ENCODE results near the gene FRAS1. TPM values are rescaled to one million over a fixed set of nuclear protein-coding genes. Genes with fewer than 3 reads are reported as not detected.

FRAS1 gene
- polyA plus RNA-seq, 2 of the 4 experiments (the other 2 are of a cell fraction), result 2.3 to 5.8 TPM

- ATAC-seq (no peak), DNase-seq (ENCODE audit: low read depth in 1 of 2, low spot score in 1 of 2) (no peak), FAIRE-seq (no peak)
- CTCF ChIA-PET, result interaction anchor here (1.9 kb wide), 1 partner anchor 9 kb away, joined by 4 read pairs; no protein-coding TSS in a partner anchor
- Histone ChIP-seq H3K4me3 (no peak overlapping the region), H3K9me3 (no peaks in the 10 kb centered on the region), H3K4me2 (no peak overlapping the region), H3K27ac (no peak overlapping the region), H3K4me1 (peaks cover 16% of the 10 kb centered on the region; the same call in 2 of the 3 replicates)
- POLR2A ChIA-PET, result no interaction called here
- 57% methylated on average over 3 of the region's 3 CpGs for WGBS (ENCODE audit: missing lambda C conversion rate)
- no peak for TF ChIP-seq HMGXB4 (CRISPR knock-in tag; IDR thresholded peaks at IDR 0.05; ENCODE audit: borderline replicate concordance)
- TF ChIP-seq ESRRA (IDR thresholded peaks at IDR 0.05; ENCODE audit: borderline replicate concordance, low read length), result no peak
- TF ChIP-seq MAZ (IDR thresholded peaks at IDR 0.05; ENCODE audit: borderline replicate concordance, low read depth, low read length), result no peak
These were observed 95.7 kb downstream of the FRAS1 start for GRCh38 chr4:78152795-78153194.

GRCh38 chr4:78154972-78155590 is 98.0 kb downstream of the FRAS1 start:
- ATAC-seq, result no peak
- no peak for DNase-seq (ENCODE audit: low read depth in 1 of 2, low spot score in 1 of 2)
- POLR2A ChIA-PET, result no interaction called here
- CTCF ChIA-PET, result interaction anchor here (1.1 kb wide), 1 partner anchor 8 kb away, joined by 3 read pairs; no protein-coding TSS in a partner anchor
- Histone ChIP-seq H3K4me2 (no peak overlapping the region), H3K4me1 (peaks cover 10% of the 10 kb centered on the region; the same call in 1 of the 3 replicates), H3K4me3 (no peak overlapping the region), H3K9me3 (no peaks in the 10 kb centered on the region), H3K27ac (no peak overlapping the region)
- TF ChIP-seq REST (IDR thresholded peaks at IDR 0.05), result peak; percentile 54; the same call in 1 of the 2 replicates
- no peak for TF ChIP-seq ELK1 (IDR thresholded peaks at IDR 0.05; ENCODE audit: low read depth, low read length)
- no peak for TF ChIP-seq ATOH8 (CRISPR knock-in tag; IDR thresholded peaks at IDR 0.05; ENCODE audit: low read depth)
- WGBS (ENCODE audit: missing lambda C conversion rate), result 91% methylated on average over 1 of the region's 1 CpG
- FAIRE-seq, result no peak

GRCh38 chr4:78155616-78156105 is 98.5 kb downstream of the FRAS1 start:
- DNase-seq (ENCODE audit: low read depth in 1 of 2, low spot score in 1 of 2), result no peak
- no peak overlapping the region for H3K4me3 ChIP-seq
- FAIRE-seq, result no peak
- H3K4me1 ChIP-seq, result 0 out of 3 replicates have a peak, but pooled peaks cover 4% of the 10 kb centered on the region
- H3K9me3 ChIP-seq, result no peaks in the 10 kb centered on the region
- ChIA-PET CTCF (interaction anchor here (1.1 kb wide), 1 partner anchor 8 kb away, joined by 3 read pairs; no protein-coding TSS in a partner anchor), POLR2A (no interaction called here)
- 48% methylated on average over 6 of the region's 6 CpGs for WGBS (ENCODE audit: missing lambda C conversion rate)
- H3K27ac ChIP-seq, result no peak overlapping the region
- no peak overlapping the region for H3K4me2 ChIP-seq
- ATAC-seq, result no peak
- TF ChIP-seq ATOH8 (CRISPR knock-in tag; IDR thresholded peaks at IDR 0.05; ENCODE audit: low read depth), result no peak
- TF ChIP-seq EHMT2 (IDR thresholded peaks at IDR 0.05; ENCODE audit: low read depth), result no peak
- no peak for TF ChIP-seq FOSB (CRISPR knock-in tag; IDR thresholded peaks at IDR 0.05)
- no peak for TF ChIP-seq RNF2 (IDR thresholded peaks at IDR 0.05; ENCODE audit: borderline replicate concordance, low read depth)
- TF ChIP-seq GATA3 (IDR thresholded peaks at IDR 0.05; ENCODE audit: borderline replicate concordance), result no peak
- no peak for TF ChIP-seq TFCP2L1 (CRISPR knock-in tag; IDR thresholded peaks at IDR 0.05)
- TF ChIP-seq BHLHE40 (IDR thresholded peaks at IDR 0.05; ENCODE audit: low read depth, low read length), result no peak
- no peak for TF ChIP-seq KDM5A (IDR thresholded peaks at IDR 0.05)
- no peak for TF ChIP-seq PHF8 (IDR thresholded peaks at IDR 0.05; ENCODE audit: borderline replicate concordance, low read depth)
- no peak for TF ChIP-seq CTCF (IDR thresholded peaks at IDR 0.05)
- TF ChIP-seq JUN (IDR thresholded peaks at IDR 0.05), result no peak
- no peak for TF ChIP-seq FOSL2 (IDR thresholded peaks at IDR 0.05)
- no peak for TF ChIP-seq FOSL2 (CRISPR knock-in tag; IDR thresholded peaks at IDR 0.05)
- TF ChIP-seq HOXA7 (CRISPR knock-in tag; IDR thresholded peaks at IDR 0.05), result no peak
- TF ChIP-seq RAD21 (conservative IDR thresholded peaks at IDR 0.05 in 1 of 2, IDR thresholded peaks at IDR 0.05 in 1 of 2), result no peak
- TF ChIP-seq POLR2AphosphoS2 (conservative IDR thresholded peaks at IDR 0.05; ENCODE audit: low read length), result no peak
- TF ChIP-seq MAZ (IDR thresholded peaks at IDR 0.05; ENCODE audit: borderline replicate concordance, low read depth, low read length), result no peak
